Urothelium cell line (cell line): ENCODE results near the gene DLEU7.

Source experiments
- DNase-seq: peaks from one replicate; pipeline ENCODE4 v3.0.0; 2011; ENCODE audit warnings: low spot score, mixed read lengths
- FAIRE-seq: peaks from 2 replicates; lab custom pipeline; 2011; peaks lifted over from hg19 to GRCh38; lab: Jason Lieb, UNC

DLEU7 gene

DNA sequence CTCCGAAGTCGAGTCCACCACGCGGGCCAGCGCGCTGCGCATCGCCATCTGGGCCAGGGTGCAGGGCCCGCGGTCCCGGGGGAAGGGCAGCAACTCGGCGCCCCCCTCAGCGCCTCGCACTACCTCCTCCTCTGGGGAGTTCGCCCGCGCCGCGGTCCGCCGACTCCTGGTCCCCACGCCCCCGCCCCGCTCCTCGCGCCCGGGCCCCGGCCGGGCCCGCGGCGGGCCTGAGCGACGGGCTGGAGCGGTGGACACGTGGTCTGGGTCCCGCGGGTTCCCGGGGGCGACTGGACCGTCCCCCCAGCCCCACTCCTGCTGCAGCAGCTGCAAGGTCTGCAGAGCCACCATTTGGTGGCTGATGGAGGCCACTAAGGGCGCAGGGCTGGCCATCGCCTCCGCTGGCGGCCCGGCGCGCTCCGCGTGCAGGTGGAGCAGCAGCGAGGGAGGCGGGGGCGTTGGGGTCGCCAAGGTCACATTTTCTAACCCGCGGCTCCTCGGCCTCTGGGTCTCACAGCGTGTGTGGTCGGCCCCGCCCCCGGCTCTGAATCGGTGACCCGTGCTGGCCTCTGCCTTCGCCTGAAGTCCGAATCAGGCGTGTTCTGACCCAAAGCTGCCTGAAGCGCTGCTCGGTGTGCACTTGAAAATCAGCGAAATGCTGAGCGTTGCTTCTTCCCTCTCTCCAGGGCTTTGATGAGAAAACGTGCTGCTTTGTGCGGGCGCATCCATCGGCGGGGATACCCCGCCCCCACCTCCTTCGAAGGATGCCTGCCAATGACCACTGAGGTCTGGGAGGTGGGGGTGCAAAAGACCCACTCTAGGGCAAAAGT is at the start of gene DLEU7:
TSS of gene DLEU7 (minus strand) at position 436 of the 827 bp plus-strand sequence. CDS start at position 390, 46 bp downstream.
- no peak for FAIRE-seq

DNA sequence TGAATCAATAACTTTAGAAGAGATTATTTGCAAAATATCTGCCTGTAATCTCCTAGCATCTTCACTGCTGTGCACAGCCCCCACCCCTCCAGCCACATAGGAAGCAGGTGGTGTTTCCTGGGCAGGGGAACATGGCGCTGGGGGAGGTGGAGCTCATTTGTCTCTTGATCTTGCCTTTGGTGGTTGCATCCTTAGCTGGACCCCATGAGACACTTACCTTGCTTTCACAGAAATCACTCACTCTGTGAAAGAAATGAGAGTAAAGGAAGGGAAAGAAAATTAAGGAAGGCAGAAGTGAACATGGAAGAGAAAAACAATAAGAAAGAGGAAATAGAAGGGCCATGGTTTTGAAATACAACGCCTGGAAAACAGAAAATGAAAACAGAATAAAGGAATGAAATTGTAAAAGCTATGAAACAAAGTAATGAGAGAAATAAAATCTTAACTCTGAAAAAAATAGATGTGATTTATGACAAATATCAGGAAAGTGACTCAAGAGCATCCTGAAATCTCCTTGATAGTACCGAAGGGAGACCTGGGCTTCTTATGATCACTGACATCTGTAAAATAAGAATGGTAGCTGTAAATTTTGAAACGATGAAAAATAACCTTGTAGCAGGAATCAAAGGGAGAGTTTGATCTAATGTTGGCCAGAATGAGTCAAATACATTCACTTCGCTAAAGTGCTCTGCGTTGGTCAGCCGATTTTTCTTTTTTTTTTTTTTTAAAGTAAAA is 48.9 kb upstream of the DLEU7 start:
- DNase-seq: no peak

More for the DNA sequence above, at the start of gene DLEU7:
- DNase-seq: no peak

DNA sequence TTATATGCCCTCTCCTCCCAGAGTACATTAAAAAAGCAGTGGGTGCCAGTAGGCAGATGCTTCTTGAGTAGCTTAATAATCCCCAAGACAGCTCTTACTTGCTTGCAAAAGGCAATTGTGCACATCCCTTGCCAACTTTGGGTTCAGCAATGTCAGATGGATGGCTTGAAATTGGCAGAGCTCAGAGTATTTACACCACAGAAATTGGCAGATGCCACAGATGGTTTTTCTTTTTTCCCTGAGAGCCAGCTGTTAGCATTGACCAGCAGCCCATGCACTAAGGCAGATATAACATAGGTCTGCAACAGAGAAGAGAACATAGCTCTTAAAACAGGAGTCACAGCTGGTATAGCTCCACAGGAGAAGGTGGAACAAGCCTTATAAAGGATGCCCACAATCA is 47.7 kb upstream of the DLEU7 start:
- no peak for DNase-seq
- FAIRE-seq: no peak

More for the DNA sequence above, 48.9 kb upstream of the DLEU7 start:
- no peak for FAIRE-seq

DNA sequence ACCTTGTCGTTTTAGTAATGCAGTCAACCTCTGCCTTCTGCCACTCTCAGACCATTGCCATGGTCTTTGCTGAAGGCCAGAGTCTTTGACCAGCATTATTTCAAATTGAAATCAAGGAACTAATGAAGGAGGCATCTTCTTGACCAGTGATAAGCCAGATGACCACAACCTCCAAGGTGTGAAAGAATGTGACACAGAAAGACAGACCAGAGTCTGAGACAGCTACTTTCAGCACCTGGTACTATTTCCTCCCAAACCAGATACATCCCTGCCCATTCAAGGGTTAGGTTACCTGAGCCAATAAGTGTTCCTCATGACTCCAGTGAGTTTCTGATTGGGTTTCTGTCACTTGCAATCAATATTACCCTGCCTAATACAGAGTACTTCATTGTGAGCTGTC is 45.8 kb upstream of the DLEU7 start:
- FAIRE-seq: no peak

DNA sequence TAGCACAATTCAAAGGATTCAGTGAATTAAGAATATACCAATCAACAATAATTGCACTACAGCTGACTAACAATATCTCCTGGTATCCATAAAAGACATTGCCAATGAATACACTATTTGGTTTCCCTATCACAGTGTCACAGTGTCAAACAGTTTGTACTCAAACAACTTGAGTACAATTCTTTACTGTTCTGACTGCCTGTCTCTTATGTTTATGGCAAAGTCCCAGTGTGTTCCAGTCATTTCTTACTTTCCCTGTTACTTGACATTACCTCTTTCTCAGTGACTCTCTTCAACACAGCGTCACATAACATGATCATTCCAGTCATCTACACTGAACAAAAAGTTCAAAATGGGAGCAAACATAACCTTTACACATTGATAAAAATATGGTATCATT is 44.9 kb upstream of the DLEU7 start:
- no peak for FAIRE-seq
- no peak for DNase-seq

More for the DNA sequence above, 45.8 kb upstream of the DLEU7 start:
- no peak for DNase-seq

DNA sequence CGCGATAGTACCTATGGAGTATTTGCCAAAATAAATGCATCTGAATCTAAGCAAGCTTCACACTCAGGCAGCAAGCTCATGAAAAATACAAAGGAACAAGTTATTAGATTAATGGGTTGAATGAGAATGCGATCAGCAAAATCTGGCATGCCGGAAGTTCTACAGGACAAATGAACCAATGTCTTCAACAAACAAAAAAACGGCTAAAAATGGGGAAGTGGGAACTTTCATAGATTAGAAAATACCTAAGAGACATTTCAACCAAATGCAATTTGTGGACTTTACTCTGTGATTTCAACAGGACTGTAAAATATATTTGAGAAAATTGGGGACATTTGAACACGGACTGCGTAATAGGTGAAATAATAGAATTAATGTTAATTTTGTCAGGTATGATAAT is 43.7 kb upstream of the DLEU7 start:
- DNase-seq (no peak), FAIRE-seq (no peak)

DNA sequence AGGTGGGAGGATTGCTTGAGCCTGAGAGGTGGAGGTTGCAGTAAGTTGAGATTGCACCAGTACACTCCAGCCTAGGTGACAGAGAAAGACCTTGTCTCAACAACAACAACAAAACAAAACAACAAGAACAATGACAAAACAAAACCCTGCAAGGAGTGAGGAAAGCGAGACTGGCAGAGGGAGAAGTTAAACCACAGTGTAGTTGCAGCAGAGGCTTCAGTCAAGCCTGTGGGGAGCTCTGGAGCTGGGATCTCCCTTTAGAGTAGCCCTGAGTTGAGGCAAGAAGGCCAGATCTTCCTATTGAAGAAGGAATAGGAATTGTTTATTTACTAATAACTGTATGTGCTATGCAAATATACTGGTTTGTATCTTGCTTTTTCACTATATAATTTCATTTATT is 40.8 kb upstream of the DLEU7 start:
- no peak for DNase-seq
- FAIRE-seq: no peak

DNA sequence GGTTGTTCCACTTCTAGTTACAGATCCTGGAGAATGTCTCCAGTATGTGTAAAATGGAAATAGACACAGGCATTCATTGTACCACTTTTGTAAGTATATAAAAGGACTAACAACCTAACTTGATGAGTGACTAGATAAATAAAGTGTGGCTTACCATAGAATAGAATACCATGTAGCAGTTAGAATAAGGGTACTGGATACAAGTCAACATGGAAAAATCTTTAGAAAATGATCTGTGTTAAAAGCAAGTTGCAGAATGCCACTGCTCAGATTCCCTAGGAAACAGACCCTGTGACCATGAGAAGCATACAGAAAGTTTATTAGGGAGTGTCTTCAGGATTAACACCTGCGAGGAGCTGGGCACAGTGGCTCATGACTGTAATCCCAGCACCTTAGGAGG is 40.2 kb upstream of the DLEU7 start:
- FAIRE-seq (no peak), DNase-seq (no peak)

DNA sequence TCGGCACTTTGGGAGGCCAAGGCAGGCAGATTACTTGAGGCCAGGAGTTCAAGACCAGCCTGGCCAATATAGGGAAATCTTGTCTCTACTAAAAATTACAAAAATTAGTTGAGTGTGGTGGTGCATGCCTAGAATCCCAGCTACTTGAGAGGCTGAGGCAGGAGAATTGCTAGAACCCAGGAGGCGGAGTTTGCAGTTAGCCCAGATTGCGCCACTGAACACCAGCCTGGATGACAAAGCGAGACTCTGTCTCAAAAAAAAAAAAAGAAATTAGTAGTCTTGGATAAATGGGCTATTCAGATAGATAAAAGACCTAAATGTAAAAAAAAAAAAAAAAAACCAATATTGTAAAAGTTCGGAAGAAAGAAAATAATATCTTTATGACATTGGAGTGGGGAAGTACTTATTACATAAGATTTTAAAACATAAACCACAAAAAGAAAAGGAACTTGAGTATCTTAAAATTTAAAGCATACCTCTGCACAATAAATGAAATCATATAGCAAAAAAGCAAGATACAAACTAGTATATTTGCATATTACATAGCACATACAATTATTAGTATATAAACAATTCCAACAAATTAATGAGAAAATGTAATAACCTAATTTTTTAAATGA is 39.4 kb upstream of the DLEU7 start:
- DNase-seq (no peak), FAIRE-seq (no peak)

DNA sequence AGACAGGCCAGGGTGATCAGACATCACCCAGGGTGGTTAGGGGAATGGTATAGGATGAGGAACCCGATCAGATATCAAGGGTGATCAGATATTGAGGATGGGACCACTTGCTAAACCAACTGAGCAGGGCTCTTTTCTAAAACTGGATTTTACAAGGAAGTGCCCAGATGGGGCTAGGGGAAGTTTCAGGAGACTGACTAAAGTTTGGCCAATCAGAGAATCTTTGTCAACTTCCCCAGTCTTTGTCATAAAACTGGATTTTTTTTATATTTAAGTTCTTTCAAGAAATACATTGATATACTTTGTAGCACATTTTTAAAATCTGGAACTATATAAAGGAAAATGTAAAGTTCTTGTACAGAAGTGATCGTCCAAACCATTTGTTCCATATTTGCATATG is 30.5 kb upstream of the DLEU7 start:
- DNase-seq (no peak), FAIRE-seq (no peak)

DNA sequence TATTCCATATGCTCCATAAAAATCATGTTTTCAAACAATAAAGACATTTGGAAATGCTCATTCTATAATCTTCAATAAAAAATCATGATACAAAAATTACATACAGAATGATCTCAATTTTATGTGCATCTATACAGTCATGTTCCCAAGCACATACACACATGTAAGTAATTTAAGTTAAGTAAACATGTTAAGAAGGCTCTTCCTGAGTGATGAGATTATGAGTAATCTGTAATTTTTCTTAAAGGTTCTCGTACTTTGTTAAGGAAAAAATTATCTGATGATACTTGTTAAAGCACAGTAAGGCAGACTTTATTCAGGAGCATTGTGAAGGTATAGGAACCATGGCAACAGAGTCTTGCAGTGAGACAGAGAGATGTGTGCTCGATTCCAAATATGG is 30.0 kb upstream of the DLEU7 start:
- FAIRE-seq (no peak), DNase-seq (no peak)

DNA sequence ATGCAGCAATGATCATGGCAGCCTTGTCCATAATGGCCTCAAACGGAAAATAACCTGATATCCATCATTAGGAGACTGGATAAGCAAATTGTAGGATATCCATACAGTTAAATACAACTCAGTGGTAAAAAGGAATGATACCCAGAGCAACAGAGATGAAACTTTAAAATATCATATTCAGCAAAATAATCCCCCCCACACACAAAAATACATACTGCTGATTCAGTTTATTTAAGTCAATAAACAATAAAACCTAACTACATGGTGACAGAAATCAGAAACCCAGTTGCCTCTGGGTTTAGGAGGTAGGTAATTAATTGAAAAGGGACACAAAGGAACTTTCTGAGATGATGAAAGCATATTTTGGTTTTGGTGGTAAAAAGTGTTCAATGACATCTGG is 27.9 kb upstream of the DLEU7 start:
- DNase-seq (no peak), FAIRE-seq (no peak)

DNA sequence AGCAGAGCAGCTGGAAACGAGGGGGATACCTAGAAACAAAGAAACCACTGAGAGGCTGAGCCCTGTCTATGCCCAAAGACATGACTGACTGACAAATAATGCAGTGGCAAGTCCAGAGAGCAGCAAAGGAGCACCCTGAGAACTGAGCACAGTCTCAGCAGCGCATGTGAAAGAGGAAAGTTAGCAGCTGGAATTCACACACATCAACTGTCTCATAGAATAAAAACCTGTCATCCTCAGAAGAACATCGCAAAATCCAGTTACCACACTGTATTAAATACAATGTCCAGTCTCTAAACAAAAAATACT is 24.1 kb upstream of the DLEU7 start:
- DNase-seq: no peak
- FAIRE-seq: no peak

DNA sequence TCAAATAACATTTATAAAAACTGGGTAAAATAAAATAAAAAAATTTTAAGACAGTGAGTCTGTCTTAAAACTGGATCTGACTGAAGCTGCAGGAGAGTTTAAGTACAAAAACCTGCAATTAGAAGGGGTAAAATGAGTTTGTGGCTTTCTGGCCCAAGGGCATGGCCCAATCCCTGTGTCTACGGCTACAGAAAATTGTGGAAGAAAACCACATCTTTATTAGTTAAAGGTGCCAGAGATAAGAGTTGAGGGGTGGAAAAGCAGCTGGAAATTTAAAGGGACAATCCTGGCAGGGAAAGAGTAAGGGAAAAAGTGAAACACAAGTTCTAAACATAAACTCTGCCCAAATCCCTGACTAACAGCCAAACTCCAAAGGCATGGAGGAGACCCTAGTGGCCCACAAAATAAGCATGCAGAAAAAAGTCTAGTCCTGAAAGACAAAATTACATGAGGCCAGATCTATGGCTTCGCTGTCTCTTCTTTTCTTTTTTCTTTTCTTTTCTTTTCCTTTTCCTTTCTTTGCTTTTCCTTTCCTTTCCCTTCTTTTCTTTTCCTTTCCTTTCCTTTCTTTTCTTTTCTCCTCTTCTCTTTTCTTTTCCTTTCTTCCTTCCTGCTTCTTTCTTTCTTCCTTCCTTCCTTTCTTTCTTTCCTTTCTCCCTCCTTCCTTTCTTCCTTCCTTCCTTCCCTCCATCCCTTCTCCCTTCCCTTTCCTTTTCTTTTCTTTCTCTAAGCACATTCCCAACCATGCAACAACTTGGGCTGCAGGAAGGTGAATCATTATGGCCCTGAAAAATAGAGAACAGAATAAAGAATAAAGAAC is 23.5 kb upstream of the DLEU7 start:
- no peak for FAIRE-seq
- DNase-seq: no peak

DNA sequence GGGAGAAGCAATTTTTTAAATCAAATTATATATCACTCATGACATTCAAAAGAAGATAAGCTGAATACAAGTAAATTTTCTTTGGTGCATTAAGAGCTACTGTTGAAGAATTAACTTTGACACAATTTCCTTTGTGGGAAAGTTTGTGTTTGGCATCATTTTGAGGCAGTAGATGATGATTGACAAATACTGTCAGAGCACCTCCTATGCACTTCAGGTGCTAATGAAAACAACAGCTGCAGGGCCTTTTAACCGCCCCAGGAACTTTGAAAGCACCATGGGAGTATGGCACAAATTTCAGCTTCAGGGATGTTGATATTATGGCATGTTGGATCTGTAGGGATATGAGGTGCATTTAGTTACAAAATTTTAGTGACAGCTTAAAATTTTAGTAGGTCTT is 21.0 kb upstream of the DLEU7 start:
- no peak for FAIRE-seq
- DNase-seq: no peak

DNA sequence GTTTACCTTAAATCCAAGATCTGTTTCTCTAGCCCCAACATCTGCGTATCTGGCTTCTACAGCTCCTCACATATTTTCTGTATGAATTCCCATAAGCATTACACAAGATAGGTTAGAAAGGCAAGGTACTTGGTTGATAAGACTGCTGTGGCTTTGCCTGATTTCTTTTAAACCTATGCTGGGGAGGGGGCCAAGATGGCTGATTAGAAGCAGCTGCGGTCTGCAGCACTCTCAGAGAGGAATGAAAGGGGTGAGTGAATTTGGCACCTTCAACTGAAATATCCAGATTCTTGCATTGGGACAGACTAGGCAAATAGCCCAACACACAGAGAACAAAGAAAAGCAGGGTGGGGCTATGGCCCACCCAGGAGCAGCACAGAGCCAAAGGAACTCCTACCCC is 12.2 kb upstream of the DLEU7 start:
- DNase-seq (no peak), FAIRE-seq (no peak)

DNA sequence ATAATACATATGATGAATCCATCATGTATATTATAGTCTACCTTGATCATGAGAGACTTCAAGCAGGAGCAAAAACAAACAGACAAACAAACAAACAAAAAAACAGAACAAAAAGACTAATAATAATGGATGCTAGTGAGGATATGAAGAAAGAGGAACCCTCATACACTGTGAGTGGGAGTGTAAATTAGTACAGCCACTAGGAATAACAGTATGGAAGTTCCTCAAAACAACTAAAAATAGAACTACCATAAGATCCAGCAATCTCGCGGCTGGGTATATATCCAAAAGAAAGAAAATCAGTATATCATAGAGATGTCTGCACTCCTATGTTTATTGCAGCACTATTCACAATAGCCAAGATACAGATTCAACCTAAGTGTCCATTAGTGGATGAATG is 7.0 kb upstream of the DLEU7 start:
- FAIRE-seq (no peak), DNase-seq (no peak)

DNA sequence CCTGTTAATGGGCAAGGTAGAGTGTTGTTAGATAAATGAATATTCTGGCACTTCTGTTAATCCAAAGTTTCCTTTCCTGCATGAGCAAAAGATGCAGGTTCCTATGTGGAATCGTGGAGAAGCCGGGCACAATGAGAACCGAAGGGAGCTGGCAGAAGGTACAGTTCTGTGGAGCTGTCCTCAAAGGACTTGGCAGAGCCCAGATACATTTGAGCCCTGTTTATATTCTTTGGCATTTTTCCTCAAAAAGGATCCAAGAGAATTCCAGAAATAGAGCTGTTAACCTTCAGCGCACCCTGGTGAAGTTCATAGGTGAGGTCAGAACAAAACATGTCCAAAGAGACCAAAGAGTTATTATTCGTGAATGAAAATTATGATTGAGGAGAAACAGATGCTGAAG is 4.0 kb upstream of the DLEU7 start:
- FAIRE-seq: no peak

DNA sequence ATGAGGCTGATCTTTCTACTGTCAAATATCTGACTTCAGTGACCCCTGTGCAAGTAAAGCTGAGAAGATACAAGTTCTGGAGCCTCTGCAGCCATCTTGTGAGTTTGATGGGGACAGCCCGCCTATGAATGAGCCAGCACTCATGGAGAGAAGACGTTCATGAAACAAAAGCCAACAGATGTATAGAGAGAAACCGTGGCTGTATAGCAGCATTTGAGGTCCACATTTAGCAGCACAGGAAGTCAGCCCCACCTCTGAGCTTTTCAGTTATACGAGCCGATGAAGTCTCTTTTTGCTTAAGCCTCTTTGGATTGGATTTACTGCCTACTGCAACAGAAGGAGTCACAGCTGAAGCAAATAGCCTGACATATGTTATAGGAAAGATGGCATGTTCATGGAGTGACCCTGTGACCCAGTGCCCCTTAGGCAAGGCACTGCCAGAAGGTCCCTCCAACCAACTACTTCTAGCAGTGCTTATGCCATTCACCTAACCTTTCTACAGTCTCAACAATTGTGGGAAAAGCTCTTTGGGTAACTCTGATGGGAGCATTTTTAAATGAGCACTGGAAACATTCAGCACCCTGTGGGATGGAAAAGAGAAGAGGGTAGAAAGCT is 3.5 kb upstream of the DLEU7 start:
- no peak for DNase-seq
- FAIRE-seq: no peak

More for the DNA sequence above, 4.0 kb upstream of the DLEU7 start:
- DNase-seq: no peak

DNA sequence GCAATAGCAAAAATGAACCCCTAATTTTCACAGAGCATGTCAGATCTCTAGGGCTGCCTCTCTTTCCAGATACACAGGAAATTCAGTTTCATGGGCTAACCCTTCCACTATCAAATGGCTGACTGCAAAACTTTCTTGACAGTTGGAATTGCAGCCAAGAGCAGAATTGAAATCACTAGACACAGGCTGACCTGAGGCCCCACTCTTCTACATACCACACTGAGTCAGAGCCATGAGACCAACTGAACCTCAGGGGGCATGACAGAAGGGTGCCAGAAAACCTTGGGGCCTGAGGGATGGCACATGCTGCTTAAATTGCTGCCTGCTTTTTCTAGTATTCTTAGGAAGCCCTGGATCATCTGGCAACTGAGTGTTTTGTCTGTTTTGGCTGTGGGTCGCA is 1.7 kb upstream of the DLEU7 start:
- FAIRE-seq: no peak
- no peak for DNase-seq
